HL-60/S4 (cell line): ENCODE data around the gene GPM6B.
"Not testable (repeated sequence)": the region's sequence is repeated elsewhere in the genome, so short reads cannot be mapped to it uniquely, and the experiment has no call there.

Source experiments
- in situ Hi-C: fragments of 300-500 bp; cut with MboI; formaldehyde crosslinking; loops from 2 replicates; pipeline ENCODE4 v1.14.3; 2022; ENCODE audit warnings: low sequenced_read_pairs

GPM6B gene

GRCh38 chrX:13733506-13733905 is 83.4 kb downstream of the GPM6B start:
- in situ Hi-C loops: no loop called here

- in situ Hi-C loops: no loop called here
Observed at GRCh38 chrX:13732246-13733067, 84.4 kb downstream of the GPM6B start.

- in situ Hi-C loops: not testable (repeated sequence)
Observed at GRCh38 chrX:13730523-13730922, 86.4 kb downstream of the GPM6B start.

GRCh38 chrX:13726583-13726982 is 90.3 kb downstream of the GPM6B start:
- in situ Hi-C loops: not testable (repeated sequence)

- in situ Hi-C loops: not testable (repeated sequence)
Observed at GRCh38 chrX:13724878-13725277, 92.0 kb downstream of the GPM6B start.

GRCh38 chrX:13721819-13722519 is 94.9 kb downstream of the GPM6B start:
- in situ Hi-C loops: no loop called here

GRCh38 chrX:13721371-13721770 is 95.5 kb downstream of the GPM6B start:
- in situ Hi-C loops: no loop called here
